Muscle layer of colon (tissue), 2 donors: ENCODE results near the gene PLA2G4B.

ENCODE experiments used
- H3K27ac ChIP-seq: one replicate; pipeline ENCODE4 v1.7.0; 2013; ENCODE audit warnings: low read depth, mild to moderate bottlenecking, low read length, moderate library complexity
- H3K27me3 ChIP-seq, 2 donors: one replicate each; pipeline ENCODE4 v1.7.0; 2013; ENCODE audit warnings: low read length in 2 of 2, mild to moderate bottlenecking in 2 of 2; ENCODE audit not compliant: insufficient read depth in 2 of 2, control insufficient read depth in 1 of 2
- H3K36me3 ChIP-seq: one replicate; pipeline ENCODE4 v1.7.0; 2013; ENCODE audit warnings: mild to moderate bottlenecking, low read length; ENCODE audit not compliant: insufficient read depth
- H3K4me1 ChIP-seq: one replicate; pipeline ENCODE4 v1.7.0; 2013; ENCODE audit warnings: mild to moderate bottlenecking, low read length; ENCODE audit not compliant: insufficient read depth
- H3K4me3 ChIP-seq, 2 donors: one replicate each; pipeline ENCODE4 v1.7.0; 2013; ENCODE audit warnings: low read length in 2 of 2, low read depth in 1 of 2, mild to moderate bottlenecking in 1 of 2, moderate library complexity in 1 of 2
- H3K9ac ChIP-seq: one replicate; pipeline ENCODE4 v1.7.0; 2013; ENCODE audit warnings: low read length
- H3K9me3 ChIP-seq: one replicate; pipeline ENCODE4 v1.7.0; 2013; ENCODE audit warnings: mild to moderate bottlenecking, low read length
- donor health status: abdominal sarcoma.
- donor health status: Adenocarcinoma of cecum.

The PLA2G4B gene

DNA sequence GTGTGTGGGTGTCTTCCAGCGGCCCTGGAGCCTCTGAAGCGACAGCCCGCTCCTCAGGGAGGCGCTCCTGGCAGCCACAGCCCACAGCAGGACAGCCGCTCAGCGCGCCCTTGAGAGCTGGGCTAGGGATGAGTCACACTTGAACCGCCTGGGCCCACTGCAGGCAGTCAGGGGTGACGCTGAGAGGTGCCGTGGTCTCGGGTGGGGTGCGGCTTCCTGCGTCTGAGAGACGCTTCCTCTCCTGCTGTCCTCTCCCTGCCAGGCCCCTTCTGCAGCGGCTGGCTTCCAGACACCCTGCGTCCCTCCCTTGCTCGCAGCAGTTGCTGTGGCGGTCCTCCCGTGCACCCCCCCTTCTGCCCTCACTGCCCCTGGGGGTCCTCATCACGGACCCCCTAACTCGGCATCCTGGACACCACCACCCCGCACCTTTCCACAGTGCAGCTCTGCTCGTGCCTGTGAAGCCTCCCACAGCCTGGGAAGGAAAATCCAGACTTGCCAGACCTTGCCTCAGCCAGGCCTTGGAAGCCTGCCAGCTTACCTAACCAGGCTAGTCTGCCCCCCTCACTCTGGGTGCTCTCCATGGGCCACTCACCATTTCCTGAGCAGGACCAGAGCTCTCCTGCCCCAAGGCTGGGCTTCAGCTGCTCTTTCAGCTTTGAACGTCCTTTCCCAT is 56.3 kb downstream of the PLA2G4B start:
- Histone ChIP-seq H3K9ac (no peak overlapping the region), H3K4me3 (peak overlapping the region in 1 of 2 donors; percentile 16), H3K27ac (no peak overlapping the region)

GRCh38 chr15:41895491-41895890 is 56.8 kb downstream of the PLA2G4B start:
- Histone ChIP-seq H3K4me3 (no peak overlapping the region), H3K36me3 (no peaks in the 10 kb centered on the region), H3K27me3 (no peaks in the 10 kb centered on the region), H3K4me1 (peaks cover 24% of the 10 kb centered on the region), H3K9me3 (no peaks in the 10 kb centered on the region), H3K9ac (no peak overlapping the region), H3K27ac (no peak overlapping the region)

More for the DNA sequence above, 56.3 kb downstream of the PLA2G4B start:
- H3K4me1 ChIP-seq = peaks cover 24% of the 10 kb centered on the region
- no peaks in the 10 kb centered on the region for H3K27me3 ChIP-seq
- H3K9me3 ChIP-seq = no peaks in the 10 kb centered on the region
- H3K36me3 ChIP-seq = no peaks in the 10 kb centered on the region

- H3K27ac ChIP-seq = no peak overlapping the region
- H3K36me3 ChIP-seq = no peaks in the 10 kb centered on the region
- no peak overlapping the region for H3K9ac ChIP-seq
- no peak overlapping the region for H3K4me3 ChIP-seq
- no peaks in the 10 kb centered on the region for H3K27me3 ChIP-seq
- H3K4me1 ChIP-seq = peaks cover 24% of the 10 kb centered on the region
- no peaks in the 10 kb centered on the region for H3K9me3 ChIP-seq
These were observed 57.3 kb downstream of the PLA2G4B start for GRCh38 chr15:41895957-41896356.

DNA sequence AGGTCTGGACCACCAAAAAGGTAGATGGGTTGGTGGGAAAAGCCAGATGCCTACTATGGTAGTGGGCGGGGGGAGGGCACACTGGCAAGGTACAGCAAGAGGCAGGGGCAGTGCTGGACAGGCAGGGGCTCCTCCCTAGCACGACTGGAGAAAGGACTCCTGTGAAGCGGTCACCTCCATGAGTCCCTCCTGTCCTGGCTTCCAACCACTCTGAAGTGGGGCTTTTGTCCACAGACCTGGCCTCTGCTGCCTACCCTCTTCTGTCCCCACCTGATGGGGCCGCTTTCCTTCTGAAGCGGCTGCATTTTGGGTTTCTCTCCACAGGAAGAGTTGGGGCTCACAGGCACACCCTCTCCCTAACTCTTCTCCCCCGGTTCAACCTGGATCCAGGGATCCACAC is 57.9 kb downstream of the PLA2G4B start:
- no peak overlapping the region for H3K27ac ChIP-seq

DNA sequence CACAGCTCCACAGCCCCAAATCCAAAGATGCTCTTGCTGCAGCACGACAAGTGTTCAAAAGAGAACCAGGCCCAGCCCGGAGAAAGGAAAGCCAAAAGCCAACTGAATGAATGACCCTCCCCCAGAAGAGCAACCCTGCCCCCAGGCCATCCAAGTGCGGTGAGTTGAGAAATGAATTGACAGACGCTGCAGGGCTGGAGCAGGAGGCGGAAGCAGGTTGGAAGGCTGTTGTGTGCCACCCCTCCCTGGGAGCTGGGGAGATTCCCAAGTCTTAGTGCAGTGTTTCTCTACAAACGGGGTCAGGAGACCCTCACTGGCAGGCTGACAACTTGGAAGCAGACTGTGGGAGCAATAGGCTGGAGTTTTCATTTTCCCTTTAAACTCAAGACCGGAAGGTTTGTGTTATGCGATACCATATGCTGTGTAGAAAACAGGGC is 58.7 kb downstream of the PLA2G4B start:
- Histone ChIP-seq H3K4me1 (peaks cover 22% of the 10 kb centered on the region), H3K9ac (no peak overlapping the region), H3K27ac (no peak overlapping the region), H3K36me3 (peaks cover 5% of the 10 kb centered on the region), H3K9me3 (no peaks in the 10 kb centered on the region), H3K27me3 (no peaks in the 10 kb centered on the region), H3K4me3 (no peak overlapping the region)

More for the DNA sequence above, 57.9 kb downstream of the PLA2G4B start:
- Histone ChIP-seq H3K9me3 (no peaks in the 10 kb centered on the region), H3K4me3 (no peak overlapping the region), H3K9ac (no peak overlapping the region), H3K36me3 (no peaks in the 10 kb centered on the region), H3K27me3 (no peaks in the 10 kb centered on the region), H3K4me1 (peaks cover 24% of the 10 kb centered on the region)
